ENCODE results near the gene CFAP410.
"Not testable (repeated sequence)": the region's sequence is repeated elsewhere in the genome, so short reads cannot be mapped to it uniquely, and the experiment has no call there.

The CFAP410 gene

GRCh38 chr21:44350773-44351481, 11.7 kb upstream of the CFAP410 start:
- no peak for DNase-seq (ENCODE audit: low spot score)

GRCh38 chr21:44349847-44350772, 10.9 kb upstream of the CFAP410 start:
- no peak for DNase-seq (ENCODE audit: low spot score)

- DNase-seq (ENCODE audit: low spot score): no peak
These were observed 10.2 kb upstream of the CFAP410 start for GRCh38 chr21:44349416-44349846.

- no peak for DNase-seq (ENCODE audit: low spot score)
These were observed 9.7 kb upstream of the CFAP410 start for GRCh38 chr21:44348861-44349260.

GRCh38 chr21:44347911-44348451, 8.8 kb upstream of the CFAP410 start:
- no peak for DNase-seq (ENCODE audit: low spot score)

- no peak for DNase-seq (ENCODE audit: low spot score)
These were observed 6.3 kb upstream of the CFAP410 start for GRCh38 chr21:44345495-44345894.

GRCh38 chr21:44344541-44345183, 5.5 kb upstream of the CFAP410 start:
- DNase-seq (ENCODE audit: low spot score): no peak

- DNase-seq (ENCODE audit: low spot score): not testable (repeated sequence)
These were observed 3.8 kb upstream of the CFAP410 start for GRCh38 chr21:44342981-44343380.

GRCh38 chr21:44341726-44342458, 2.7 kb upstream of the CFAP410 start:
- DNase-seq (ENCODE audit: low spot score): not testable (repeated sequence)

- peak; percentile 77 for DNase-seq (ENCODE audit: low spot score)
These were observed 972 bp downstream of the CFAP410 start for GRCh38 chr21:44337941-44338895.

- DNase-seq (ENCODE audit: low spot score): no peak
These were observed 1.7 kb downstream of the CFAP410 start for GRCh38 chr21:44337449-44337848.

GRCh38 chr21:44335266-44336059, 3.7 kb downstream of the CFAP410 start:
- no peak for DNase-seq (ENCODE audit: low spot score)

GRCh38 chr21:44334329-44335030, 4.7 kb downstream of the CFAP410 start:
- DNase-seq (ENCODE audit: low spot score): peak; percentile 70

- DNase-seq (ENCODE audit: low spot score): no peak
These were observed 5.5 kb downstream of the CFAP410 start for GRCh38 chr21:44333509-44334328.

GRCh38 chr21:44332965-44333364, 6.2 kb downstream of the CFAP410 start:
- no peak for DNase-seq (ENCODE audit: low spot score)

GRCh38 chr21:44332383-44332782, 6.8 kb downstream of the CFAP410 start:
- no peak for DNase-seq (ENCODE audit: low spot score)

GRCh38 chr21:44331650-44332307, 7.4 kb downstream of the CFAP410 start:
- DNase-seq (ENCODE audit: low spot score): peak; percentile 92
